Measurements from ENCODE around the gene C1QTNF12.

Gene C1QTNF12

DNA sequence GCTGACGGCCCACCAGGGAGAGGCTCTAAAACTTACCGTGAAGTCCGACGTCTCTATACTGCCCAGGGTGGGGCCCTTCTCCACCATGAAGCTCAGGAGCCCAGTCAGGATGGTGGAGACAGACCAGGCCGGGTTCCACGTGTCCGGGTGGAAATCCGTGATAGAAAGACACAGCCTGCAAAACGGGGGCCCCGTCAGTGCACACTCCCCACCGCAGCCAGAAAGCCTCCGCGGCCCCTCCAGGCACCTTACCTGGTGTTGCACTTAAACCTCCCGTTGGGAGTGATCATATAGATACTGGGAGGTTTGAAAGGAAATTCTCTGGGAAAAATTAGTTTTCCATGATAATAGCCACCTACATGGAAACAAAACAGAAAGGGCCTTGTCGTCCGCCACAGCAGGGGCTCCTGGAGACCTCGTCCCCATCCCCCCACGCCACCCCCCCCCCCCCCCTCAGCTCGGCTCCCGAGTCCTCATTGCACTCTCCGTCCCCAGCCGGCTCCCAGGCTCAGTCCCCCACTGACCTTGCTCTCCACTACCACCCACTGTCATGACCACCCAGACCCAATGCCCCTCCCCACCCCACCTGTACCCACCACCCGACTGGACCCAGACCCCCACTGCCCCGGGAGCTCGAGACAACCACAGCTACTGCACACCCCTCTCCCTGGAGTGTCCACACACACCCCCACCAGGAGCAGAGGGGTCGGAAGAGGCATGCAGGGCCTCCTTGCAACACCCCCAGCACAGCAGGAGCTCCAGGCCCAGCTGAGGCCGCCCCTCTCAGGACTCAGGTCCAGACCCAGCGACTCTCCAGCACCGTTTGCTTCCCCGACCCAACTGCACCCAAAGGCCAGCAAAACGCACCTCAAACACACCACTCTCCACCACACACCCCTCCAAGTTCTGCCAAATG lies 10.7 kb upstream of the C1QTNF12 start:
- Histone ChIP-seq H3K27ac (replicated peaks) (no peak overlapping the region), H3K27me3 (ENCODE audit: insufficient read depth, poor library complexity, severe bottlenecking) (no peaks in the 10 kb centered on the region), H3K4me3 (replicated peaks; ENCODE audit: insufficient read depth, low read length) (no peak overlapping the region)
- DNase-seq (ENCODE audit: low read depth in 1 of 2, low spot score in 1 of 2): no peak
- no peak for TF ChIP-seq SPI1 (IDR thresholded peaks at IDR 0.05; ENCODE audit: borderline replicate concordance, low read depth)
- no peak for TF ChIP-seq CTCF (IDR thresholded peaks at IDR 0.05; ENCODE audit: insufficient read depth, low read length)
- TF ChIP-seq REST (IDR thresholded peaks at IDR 0.05; ENCODE audit: insufficient replicate concordance, low read depth): no peak
- no peak for TF ChIP-seq POLR2AphosphoS5 (IDR thresholded peaks at IDR 0.05; ENCODE audit: low read depth)
- TF ChIP-seq GABPA (IDR thresholded peaks at IDR 0.05; ENCODE audit: low read depth): no peak

DNA sequence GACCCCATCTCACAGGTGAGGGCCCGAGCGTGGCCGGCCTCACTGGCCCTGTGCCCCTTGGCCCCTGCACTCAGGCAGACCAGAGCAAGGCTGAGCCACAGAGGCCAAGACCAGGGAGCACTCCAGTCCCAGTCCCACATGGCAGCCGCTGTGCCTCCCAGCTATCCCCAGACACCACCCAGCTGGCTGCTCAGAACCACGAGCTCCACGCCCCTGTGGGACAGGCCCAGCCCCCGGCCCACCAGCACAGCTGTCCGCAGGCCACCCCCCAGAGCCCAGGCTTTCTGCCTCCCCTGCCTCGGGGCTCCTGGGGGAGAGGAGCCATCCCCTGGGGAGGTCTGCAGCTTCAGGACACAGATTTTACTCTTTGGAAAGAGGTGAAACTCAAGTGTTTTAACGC lies 9.1 kb upstream of the C1QTNF12 start:
- H3K27me3 ChIP-seq (ENCODE audit: insufficient read depth, poor library complexity, severe bottlenecking): no peaks in the 10 kb centered on the region
- H3K4me3 ChIP-seq (replicated peaks; ENCODE audit: insufficient read depth, low read length): no peak overlapping the region
- DNase-seq (ENCODE audit: low read depth in 1 of 2, low spot score in 1 of 2): no peak
- H3K27ac ChIP-seq (replicated peaks): no peak overlapping the region
- TF ChIP-seq GABPA (IDR thresholded peaks at IDR 0.05; ENCODE audit: low read depth): no peak
- TF ChIP-seq POLR2AphosphoS5 (IDR thresholded peaks at IDR 0.05; ENCODE audit: low read depth): no peak
- TF ChIP-seq CTCF (IDR thresholded peaks at IDR 0.05; ENCODE audit: insufficient read depth, low read length): no peak
- TF ChIP-seq REST (IDR thresholded peaks at IDR 0.05; ENCODE audit: insufficient replicate concordance, low read depth): no peak
- TF ChIP-seq SPI1 (IDR thresholded peaks at IDR 0.05; ENCODE audit: borderline replicate concordance, low read depth): no peak

DNA sequence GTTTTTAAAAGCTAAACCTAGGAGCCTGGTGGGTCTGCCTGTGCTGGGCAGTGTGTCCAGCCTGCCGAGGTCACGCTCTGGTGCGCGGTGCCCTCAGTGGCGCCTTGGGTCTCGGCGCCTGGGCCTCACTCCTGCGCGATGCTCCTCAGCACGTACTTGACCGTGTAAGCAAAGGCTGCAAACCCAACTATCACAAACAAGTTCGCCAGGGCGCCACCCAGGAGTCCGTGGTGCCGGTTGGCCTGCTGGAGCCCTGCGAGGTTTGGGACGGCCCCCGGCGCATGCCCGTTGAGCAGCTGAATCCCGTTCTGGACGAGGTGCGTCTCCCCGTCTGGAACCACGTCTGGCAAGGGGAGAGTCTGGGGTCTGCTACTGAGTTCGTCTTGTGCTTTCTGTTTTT lies 8.6 kb upstream of the C1QTNF12 start:
- no peak overlapping the region for H3K27ac ChIP-seq (replicated peaks)
- no peaks in the 10 kb centered on the region for H3K27me3 ChIP-seq (ENCODE audit: insufficient read depth, poor library complexity, severe bottlenecking)
- TF ChIP-seq REST (IDR thresholded peaks at IDR 0.05; ENCODE audit: insufficient replicate concordance, low read depth) (no peak), CTCF (IDR thresholded peaks at IDR 0.05; ENCODE audit: insufficient read depth, low read length) (no peak), POLR2AphosphoS5 (IDR thresholded peaks at IDR 0.05; ENCODE audit: low read depth) (no peak), GABPA (IDR thresholded peaks at IDR 0.05; ENCODE audit: low read depth) (no peak)
- no peak for DNase-seq (ENCODE audit: low read depth in 1 of 2, low spot score in 1 of 2)
- H3K4me3 ChIP-seq (replicated peaks; ENCODE audit: insufficient read depth, low read length): no peak overlapping the region

All from HL-60 (cell line).